ENCODE results near the gene FBXO17.
"Not testable (repeated sequence)": the region's sequence is repeated elsewhere in the genome, so short reads cannot be mapped to it uniquely, and the experiment has no call there.

The FBXO17 gene

GRCh38 chr19:38942471-38943181 is 32.9 kb downstream of the FBXO17 start:
- DNase-seq = no peak

- no peak for DNase-seq
Measured at GRCh38 chr19:38941979-38942378, 33.6 kb downstream of the FBXO17 start.

GRCh38 chr19:38941466-38941865 is 34.1 kb downstream of the FBXO17 start:
- not testable (repeated sequence) for DNase-seq

GRCh38 chr19:38939957-38940356 is 35.6 kb downstream of the FBXO17 start:
- no peak for DNase-seq

- no peak for DNase-seq
Measured at GRCh38 chr19:38933544-38933943, 42.0 kb downstream of the FBXO17 start.

- DNase-seq = peak; percentile 64
Measured at GRCh38 chr19:38932425-38933179, 42.9 kb downstream of the FBXO17 start.

GRCh38 chr19:38931521-38931793 is 44.1 kb downstream of the FBXO17 start:
- no peak for DNase-seq

GRCh38 chr19:38930776-38931520 is 44.6 kb downstream of the FBXO17 start, which contains the start of gene MRPS12:
Gene MRPS12, plus strand, starts transcription at chr19:38930944. Its CDS starts 351 bp downstream, at chr19:38931295.
- DNase-seq = peak; percentile 100

- DNase-seq = peak; percentile 95
Measured at GRCh38 chr19:38929929-38930775, 45.4 kb downstream of the FBXO17 start, which contains the start of gene SARS2. Gene SARS2, minus strand, starts transcription at chr19:38930763. Its CDS starts 27 bp downstream, at chr19:38930736.

- DNase-seq = no peak
Measured at GRCh38 chr19:38928391-38929001, 47.0 kb downstream of the FBXO17 start.

- no peak for DNase-seq
Measured at GRCh38 chr19:38924388-38924787, 51.2 kb downstream of the FBXO17 start.

- no peak for DNase-seq
Measured at GRCh38 chr19:38922482-38922881, 53.1 kb downstream of the FBXO17 start.

GRCh38 chr19:38921420-38922274 is 53.9 kb downstream of the FBXO17 start:
- DNase-seq = no peak

GRCh38 chr19:38920602-38921419 is 54.7 kb downstream of the FBXO17 start:
- DNase-seq = no peak

GRCh38 chr19:38919837-38920601 is 55.5 kb downstream of the FBXO17 start:
- DNase-seq = no peak

- DNase-seq = no peak
Measured at GRCh38 chr19:38918526-38918925, 57.0 kb downstream of the FBXO17 start.

- no peak for DNase-seq
Measured at GRCh38 chr19:38917921-38918491, 57.5 kb downstream of the FBXO17 start.

- DNase-seq = no peak
Measured at GRCh38 chr19:38917516-38917915, 58.0 kb downstream of the FBXO17 start.

Data from activated CD4-positive, alpha-beta T cell treated with anti-CD3 and anti-CD28 coated beads, Interleukin-10, Interleukin-2, amounts not matched to agents 100 ng/mL and 50 ng/mL, durations not matched to agents 16 hours and 8 hours (primary cell).